NCI-H146 treated with DMSO at 0.1 percent for 48 hours (cell line): Measurements from ENCODE around the gene FGFR3.
"Not testable (repeated sequence)": the region's sequence is repeated elsewhere in the genome, so short reads cannot be mapped to it uniquely, and the experiment has no call there.

Experiments
- DNase-seq: peaks from one replicate; lab custom pipeline; 2025; ENCODE audit not compliant: unreplicated experiment; lab: John Stamatoyannopoulos, UW

The FGFR3 gene

DNA sequence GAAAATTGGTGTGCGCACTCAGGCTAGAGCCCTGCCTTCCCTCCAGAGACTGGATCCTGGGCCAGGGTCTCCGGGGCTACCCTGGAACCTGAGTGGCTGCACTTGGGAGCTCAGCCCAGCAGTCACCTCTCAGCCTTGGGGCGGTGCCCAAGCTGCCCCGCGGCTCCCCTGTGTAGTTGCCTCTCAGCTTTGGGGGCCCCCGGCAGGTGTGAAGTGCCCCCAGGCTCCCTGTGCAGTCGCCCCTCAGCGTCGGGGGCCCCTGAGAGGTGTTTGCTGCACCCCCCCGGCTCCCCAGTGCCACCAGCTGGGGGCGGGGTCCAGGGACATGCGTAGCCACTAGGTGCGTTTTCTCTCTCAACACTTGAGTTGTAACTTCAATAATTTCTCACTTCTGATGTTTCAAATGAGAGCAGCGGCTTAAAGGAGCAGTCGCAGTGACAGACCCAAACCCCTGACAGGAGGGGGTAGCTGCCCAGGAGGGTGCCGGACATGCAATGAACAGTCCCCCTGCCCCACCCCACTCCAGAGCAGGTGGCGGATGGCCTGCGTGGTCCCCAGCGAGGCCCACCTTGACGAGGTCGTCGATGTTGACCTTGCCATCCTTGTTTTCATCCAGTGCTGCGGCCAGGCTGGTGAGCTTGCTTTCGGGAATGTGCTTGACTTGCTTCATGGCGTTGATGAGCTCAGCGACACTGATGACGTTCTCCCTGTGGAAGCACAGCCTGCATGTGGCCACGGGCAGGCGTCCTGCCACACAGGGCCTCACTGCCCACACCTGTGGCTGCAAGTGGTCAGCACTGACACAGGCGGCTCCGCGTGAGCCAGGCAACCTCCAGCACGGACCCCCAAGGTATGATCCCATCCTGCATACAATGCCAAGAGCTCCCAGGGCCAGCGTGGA, 22.3 kb downstream of the FGFR3 start:
- DNase-seq = no peak

DNA sequence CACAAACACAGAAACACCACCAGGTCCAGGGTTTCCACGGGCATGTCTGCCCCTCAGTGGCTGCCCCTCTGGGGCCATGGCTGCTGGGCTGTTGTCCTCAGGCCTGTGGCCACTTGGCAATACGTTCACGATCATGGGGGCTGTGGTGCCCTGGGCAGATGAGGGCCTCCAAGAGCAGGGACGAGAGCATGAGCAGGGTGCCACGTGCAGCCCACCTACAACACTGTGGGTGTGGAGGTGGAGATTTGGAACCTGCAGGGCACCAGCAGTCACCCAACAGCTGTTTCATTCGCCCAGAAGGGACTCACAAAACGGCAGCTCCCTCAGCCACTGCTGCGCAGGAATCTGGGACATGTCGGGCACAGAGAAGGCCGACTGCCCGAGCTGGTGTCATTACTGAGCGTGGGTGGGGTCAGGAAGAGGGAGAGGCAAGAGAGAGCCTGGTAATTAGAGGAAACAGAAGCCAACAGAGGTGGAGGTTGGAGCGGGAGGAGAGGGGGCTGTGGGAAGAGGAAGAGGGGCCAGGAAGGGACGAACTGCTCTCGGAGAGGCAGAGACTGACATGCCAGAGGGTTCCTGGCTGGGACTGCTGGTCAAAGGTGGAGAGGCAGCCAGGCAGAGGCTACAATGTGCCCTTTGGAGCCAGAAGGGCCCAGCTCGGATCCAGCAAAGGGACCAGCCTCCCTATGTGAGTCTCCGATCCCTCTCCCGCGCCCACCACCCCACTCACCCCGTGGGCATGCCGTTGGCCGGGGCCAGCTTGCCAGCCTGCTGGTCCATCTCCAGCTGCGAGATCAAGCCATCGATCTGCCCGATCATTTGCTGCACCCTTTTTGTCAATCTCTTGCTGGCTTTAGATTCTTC, 23.1 kb downstream of the FGFR3 start:
- DNase-seq = no peak

DNA sequence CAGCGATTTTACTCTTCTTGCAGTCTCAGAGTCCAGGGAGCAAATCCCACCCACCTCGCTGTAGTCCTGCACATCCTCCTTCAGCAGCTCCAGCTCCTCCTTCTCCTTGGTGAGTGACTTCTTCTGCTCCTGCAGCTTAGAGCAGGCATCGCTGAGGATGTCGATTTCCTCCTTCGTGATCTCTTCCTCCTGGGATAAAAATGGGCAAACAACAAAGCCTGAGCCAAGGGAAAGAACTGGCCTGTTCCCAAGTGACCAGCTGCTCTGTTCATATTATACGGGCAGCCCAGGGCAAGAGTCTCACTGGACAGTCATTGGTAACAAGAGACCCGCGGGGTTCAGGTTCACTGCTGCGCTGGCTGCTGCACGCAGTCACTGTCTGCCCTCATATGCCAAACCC, 26.2 kb downstream of the FGFR3 start:
- DNase-seq = no peak

DNA sequence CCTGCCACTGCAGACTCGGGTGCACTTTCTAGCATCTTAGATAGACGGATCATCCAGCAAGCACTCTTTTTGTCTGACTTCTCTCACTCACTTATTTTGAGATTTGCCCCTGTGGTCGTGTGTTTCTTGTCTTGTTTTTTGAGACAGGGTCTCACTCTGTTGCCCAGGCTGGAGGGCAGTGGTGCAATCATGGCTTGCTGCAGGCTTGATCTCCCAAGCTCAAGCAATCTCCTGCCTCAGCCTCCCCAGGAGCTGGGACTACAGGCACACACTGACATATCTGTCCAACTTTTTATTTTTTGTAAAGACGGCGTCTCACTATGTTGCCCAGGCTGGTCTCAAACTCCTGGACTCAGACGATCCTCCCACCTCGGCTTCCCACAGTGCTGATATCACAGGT, 26.7 kb downstream of the FGFR3 start:
- no peak for DNase-seq

DNA sequence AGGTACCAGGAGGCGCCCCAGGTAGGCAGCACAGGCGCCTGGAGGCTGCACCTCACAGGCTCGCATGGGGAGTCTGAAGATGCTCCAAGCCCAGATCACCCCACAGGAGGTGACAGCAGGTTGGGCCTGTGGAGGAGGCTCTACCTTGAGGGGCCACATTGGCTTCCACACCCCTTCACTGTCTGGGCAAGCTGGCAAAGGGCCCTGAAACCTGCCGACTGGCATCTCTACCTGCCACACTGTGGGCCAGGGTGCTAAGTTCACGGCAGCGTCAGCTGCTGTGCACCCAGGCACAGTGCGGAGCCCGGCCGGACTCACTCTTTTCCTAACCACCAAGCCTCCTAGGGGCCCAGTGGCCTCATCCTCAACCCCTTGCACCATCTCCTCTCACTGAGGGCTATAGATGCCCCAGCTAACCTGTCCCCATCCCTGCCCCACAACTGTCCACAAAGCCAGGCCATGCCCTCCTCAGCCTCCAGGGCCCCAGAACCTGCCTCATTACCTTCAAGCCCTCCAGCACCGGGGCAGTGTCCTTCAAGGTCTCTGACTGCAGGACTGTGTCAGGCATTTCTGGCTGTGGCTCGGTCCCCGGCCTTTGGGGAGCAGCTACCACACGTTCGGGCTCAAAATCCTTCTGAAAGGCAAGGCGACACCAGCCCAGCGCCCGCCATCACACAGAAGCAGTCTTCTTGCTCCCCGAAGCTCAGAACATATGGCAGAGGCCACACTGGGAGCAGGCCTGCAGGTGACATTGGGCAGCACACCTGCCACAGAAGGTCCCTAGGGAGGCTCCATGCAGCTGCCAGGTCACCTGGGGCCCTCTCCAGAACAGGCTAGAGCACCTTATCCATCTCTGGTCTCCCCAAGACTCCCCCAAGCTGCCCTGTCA, 28.8 kb downstream of the FGFR3 start:
- DNase-seq = no peak

DNA sequence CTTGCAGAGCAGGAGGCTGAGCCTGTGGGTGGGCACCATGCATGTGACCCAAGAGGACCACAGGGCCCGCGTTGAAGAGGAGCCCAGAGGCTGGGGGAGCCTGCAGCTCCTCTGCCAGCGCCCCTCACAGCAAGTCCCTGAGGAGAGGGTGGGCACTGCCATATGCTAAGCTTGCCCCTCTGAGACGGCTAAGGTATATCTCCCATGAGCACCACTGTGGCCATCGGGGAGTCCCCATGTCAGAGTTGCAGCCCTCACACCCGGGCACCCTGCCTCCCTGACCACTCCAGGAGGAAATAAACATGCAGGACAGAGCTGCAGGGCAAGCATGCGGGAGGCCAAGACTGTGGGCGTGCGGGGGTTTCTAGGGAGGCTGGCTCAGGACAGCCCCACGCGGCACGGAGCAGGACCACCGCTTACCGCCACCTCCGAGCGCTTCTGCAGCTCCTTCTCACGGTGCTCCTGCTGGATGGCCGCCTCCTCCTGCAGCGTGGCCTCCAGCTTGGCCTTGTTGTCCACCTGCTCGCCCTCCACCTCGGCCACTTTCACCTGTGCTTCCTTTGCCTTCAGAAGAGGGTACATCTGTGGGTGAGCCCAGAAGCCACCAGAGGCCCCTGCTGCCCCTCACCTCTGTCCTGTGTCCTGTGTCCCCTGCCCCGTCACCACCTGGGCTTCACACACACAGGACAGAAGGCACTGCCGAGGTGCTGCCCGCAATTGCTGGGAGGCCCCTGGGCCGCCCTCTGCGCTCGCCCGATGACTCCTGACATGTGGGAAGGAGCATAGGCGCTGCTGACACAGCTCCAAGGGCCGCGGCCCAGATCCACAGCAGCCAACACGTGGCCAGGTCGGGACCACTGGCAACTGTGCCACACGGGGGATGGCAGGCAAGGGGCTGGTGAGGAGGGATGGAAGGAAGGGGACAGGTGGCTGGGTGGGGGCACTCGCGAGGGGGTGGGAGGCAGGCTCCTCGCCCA, 29.8 kb downstream of the FGFR3 start:
- no peak for DNase-seq

DNA sequence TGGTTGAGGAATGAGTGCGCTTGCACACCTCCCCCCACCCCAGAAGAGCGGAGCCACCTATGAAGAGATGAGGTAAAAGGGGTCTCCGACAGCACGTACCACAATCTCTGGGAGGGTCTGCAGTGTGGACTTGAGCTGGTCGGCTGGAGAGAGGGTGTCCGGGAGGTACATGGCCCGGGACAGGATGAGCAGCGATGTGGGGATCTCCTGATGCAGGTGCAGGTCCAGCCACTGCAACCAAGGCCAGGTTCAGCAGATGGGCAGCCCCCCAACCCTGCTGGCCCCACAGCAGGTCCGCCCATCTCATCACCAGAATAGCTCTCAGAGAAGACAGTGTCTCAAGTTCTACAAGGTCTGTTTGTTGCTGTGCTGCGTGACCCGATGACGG, 30.4 kb downstream of the FGFR3 start:
- DNase-seq = no peak

DNA sequence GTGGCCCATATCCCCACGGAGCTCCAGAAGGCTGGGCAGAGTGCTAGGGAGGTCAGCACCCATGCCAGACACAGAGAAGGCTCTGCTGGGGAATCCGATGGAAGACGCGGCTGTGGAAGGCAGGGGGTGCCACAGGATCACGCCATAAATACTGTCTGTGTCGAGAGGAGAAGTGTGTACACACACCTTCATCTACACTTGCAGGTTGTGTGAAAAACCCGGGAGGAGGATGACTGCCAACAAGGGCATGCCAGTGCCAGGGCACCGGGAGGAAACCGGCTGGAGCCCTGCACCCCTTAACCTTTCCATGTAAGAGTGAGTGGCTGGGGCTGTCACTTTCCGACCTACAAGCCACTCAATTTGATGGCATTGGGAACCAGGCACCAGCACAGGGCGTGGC, 31.7 kb downstream of the FGFR3 start:
- no peak for DNase-seq

DNA sequence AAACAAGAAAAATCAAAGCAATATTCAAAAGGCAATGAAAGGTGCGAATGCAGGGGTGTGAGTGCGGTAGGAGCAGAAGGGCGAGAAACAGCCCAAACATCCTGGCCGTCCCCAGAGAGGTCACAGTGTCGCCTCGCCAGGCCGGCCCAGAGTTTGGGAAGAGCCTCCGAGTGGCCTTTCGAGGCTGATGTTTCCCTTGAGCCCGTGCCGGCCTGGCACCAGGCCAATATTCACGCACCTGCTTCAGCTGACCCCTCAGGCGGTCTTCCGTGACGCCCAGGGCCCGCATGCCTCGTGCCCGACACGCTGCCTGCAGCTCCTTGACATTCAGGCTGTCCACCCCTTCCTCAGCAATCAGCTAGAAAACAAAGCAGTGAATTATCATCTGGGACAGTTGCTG, 32.2 kb downstream of the FGFR3 start:
- no peak for DNase-seq

DNA sequence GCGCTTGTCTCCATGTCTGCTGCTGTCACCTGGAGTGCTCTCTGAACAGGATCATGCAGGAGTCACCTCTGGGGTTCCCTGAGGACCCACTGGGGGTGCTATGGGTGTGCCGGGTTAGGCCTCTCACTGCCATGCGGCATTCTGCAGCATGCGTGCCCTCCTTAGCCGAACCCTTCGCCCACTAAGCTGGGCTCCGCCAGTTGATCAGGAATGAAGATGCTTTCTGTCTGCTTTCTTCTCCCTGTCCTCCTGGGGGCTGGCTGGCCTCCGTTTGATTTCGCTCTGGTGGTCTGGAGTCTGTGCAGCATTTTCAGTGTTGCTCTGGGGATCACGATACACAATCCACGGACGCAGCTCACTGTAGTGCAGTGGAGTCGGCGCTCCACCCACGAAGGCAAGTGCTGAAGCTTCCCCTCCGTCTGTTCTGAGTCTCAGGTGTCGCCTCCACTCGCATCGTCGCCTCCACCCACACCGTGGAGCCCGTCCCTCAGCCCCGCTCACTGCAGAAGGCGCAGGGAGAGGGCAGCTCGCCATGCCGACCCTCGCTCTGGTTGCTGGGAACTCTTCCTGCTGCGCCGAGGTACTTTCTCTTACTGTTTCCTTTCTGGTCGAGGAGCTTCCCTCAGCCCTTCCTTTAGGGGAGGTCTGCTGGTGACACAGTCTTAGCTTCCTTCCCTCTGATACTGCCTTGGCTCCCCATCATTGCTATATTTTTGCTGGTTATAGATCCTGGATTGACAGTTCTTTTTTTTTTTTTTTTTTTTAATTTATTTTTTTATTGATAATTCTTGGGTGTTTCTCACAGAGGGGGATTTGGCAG, 33.6 kb downstream of the FGFR3 start:
- no peak for DNase-seq

DNA sequence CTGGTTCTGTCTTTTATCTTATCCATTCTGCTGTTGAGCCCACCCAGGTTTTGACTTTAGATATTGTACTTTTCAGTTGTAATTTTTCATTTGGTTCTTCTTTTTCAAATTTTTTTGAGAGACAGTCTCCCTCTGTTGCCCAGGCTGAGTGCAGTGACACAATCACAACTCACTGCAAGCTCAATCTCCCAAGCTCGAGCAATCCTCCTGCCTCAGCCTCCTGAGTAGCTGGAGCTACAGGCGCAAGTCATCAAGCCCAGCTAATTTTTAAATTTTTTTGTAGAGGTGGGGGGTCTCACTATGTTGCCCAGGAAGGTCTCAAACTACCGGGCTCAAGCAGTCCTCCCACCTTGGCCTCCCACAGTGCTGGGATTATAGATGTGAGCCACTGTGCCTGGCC, 37.1 kb downstream of the FGFR3 start:
- DNase-seq = no peak

DNA sequence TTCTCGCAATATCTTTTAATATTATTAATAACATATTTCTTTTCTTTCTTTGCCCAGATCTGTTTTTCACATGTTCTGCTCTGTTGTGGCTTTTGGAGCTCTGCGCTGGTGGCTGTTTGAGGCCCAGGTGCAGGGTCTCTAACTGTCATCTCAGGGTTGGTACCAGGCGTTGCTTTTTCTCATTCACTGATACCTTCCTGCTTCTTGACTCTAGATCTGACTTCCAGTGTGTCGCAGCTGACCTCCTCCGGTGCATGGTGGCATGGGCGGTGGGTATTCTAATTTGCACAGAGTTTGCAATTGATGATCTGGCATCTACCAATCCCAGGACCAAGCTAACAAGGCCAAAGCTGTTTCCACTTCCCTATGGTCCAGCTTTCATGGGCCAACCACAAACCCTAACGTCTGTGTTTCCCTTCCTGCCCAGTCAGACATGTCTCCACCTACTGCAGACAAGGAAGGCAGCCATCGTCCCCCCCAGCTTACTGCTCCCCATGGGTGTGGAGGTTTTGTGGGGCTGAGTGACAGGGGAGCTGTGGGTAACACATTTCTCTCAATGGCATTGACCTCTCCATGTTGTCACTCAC, 37.6 kb downstream of the FGFR3 start:
- no peak for DNase-seq

DNA sequence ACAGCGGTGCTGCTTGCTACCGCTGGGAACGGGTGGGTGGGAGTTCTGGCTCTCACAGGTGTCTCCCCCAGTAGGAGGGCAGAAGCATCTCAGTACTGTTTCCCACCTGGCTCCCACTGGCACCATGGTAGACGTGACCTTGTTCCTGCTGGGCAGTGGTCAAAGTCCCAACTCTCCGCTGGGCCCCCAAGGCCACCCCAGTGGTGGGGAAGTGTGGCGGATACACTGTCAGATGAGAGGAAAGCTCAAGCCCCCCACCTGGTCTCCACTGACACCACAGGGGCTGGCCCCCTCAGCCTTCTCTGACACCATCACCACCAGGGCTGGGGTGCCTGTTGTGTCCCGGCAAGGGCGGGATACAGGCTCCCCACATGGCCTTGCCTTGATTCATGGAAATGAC, 38.2 kb downstream of the FGFR3 start:
- no peak for DNase-seq

DNA sequence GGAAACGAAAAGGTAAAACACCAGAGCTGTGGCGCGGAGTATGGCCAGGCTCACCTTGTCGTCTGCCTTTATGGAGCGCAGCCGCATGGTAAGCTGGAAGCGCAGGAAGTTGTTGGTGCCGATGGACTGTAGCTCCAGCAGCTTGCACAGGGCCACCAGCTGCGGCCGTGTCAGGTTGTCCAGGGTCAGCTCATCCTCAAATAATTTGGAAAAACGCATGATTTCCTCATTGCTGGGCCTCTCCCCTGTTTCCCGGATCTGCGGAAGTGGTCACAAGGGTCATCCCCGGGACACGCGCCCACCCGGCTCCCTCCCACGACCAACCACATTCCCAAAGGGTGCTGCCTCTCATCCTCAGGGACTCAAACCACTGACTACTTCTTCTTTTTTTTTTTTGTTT, 39.6 kb downstream of the FGFR3 start:
- DNase-seq = no peak

DNA sequence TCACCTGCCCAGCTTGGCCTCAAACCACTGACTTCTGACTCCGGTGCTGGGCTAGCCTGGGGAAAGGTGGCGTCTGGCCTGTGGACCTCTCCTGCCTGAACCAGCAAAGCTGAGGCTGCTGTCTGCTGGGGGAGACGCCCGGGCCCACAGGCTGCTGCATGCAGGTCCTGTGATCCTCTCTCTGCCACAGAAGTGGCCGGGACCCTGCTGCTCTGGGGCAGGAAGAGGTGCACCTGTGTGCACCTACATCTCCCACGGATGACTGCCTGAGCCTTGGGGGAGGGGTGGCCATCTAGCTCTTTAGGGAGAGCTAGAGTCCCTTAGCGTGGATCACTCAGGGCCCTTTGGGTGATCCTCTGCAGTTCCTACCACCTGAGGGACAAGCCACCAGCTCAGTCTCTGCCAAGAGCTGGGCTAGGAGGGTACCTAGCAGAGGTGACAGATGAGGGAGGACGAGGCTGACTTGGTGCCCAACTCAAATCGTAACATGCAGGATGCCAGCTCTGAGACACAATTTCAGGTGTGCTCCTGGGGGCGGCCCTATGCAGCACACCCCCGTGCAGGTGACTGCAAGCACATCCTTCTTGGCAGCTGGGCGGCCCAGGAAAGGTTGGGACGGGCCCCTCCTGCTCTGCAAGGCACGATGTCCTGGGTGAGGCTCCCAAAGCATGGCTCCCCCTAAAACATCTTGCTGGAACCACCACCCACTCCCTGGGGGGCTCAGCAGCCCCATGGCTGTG, 40.4 kb downstream of the FGFR3 start:
- DNase-seq = no peak

DNA sequence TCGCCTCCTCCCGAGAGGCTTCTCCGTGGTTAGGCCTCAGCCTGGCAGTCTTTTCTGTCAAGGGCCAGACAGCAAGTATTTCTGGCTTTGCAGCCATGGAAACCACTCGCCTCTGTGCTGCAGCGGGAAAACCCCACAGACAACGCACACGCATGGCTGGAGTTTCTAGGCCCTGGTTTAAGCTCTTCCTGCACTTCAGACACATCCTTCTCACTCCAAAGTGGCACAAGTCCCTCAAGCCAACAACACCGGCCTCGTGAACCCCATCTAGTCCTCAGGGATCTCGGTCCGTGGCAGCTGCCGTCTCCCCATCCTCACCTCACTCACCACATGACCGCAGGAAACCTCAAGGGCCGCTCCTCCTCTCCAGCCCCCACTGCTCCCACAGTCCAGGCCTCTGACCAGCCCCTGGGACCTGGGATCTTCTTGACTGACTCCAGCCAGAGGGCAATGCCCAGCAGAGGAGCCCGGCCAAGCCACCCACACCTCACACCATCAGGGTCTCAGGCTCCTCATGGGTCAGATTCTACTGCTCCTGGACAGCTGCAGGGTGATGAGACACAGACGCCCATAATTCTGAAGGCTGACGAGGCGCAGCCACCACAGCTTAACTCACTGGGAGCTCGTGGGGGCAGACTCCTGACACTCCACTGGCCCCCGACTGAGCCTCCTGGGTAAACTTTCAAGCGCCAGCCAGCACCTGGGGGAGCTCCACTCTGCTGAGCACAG, 41.1 kb downstream of the FGFR3 start:
- DNase-seq = no peak

DNA sequence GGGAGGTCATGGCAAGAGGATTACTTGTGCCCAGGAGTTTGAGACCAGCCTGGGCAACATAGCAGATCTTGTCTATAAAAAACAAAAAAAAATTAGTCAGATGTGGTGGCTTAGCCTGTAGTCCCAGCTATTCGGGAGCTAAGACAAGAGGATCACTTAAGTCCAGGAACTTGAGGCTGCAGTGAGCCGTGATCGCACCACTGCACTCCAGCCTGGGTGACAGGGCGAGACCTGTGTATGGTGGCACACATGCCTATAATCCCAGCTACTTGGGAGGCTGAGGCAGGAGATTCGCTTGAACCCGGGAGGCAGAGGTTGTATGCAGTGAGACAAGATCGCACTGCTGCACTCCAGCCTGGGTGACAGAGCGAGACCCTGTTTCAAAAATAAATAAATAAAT, 42.7 kb downstream of the FGFR3 start:
- DNase-seq = not testable (repeated sequence)
